H1 (cell line): ENCODE measurements around the gene RHEB. TPM values are rescaled to one million over a fixed set of nuclear protein-coding genes. Genes with fewer than 3 reads are reported as not detected.

ENCODE experiments used
- ASH2L ChIP-seq: fragments of 200-600, 300-600 bp; sonication (generic); IDR thresholded peaks from one replicate; pipeline ENCODE4 v1.7.1; 2017; ENCODE audit warnings: low read length
- BRCA1 ChIP-seq: IDR thresholded peaks from 2 replicates; pipeline ENCODE4 v1.6.1; 2012; ENCODE audit warnings: low read depth, low read length, improper control_type of control experiment
- CBX5 ChIP-seq: fragments of 300-800, 300-1000 bp; sonication (generic); IDR thresholded peaks from 2 replicates; pipeline ENCODE4 v1.7.1; 2016; ENCODE audit warnings: antibody characterized with exemption, low read length, low read depth
- CBX8 ChIP-seq: fragments of 300-800, 300-1000 bp; sonication (generic); IDR thresholded peaks from 2 replicates; pipeline ENCODE4 v1.7.1; 2016; ENCODE audit warnings: low read depth, low read length, borderline replicate concordance
- CTBP2 ChIP-seq: IDR thresholded peaks from 2 replicates; pipeline ENCODE4 v1.7.0; 2011; ENCODE audit warnings: borderline replicate concordance, mild to moderate bottlenecking, moderate library complexity, mixed read lengths, low read length; ENCODE audit not compliant: insufficient read depth, insufficient read length
- EP300 ChIP-seq, 2 experiments: IDR thresholded peaks; 1 replicate in 1 of 2; 2 replicates in 1 of 2; pipeline ENCODE4 v1.6.1; 2011 to 2012; ENCODE audit warnings: low read depth in 2 of 2, low read length in 2 of 2, mild to moderate bottlenecking in 2 of 2, borderline replicate concordance in 1 of 2, inconsistent platforms in 1 of 2, moderate library complexity in 1 of 2
- HDAC2 ChIP-seq, 2 experiments: fragments of 300-600 bp in 1 of 2; sonication (generic) in 1 of 2; IDR thresholded peaks; 2 replicates each; pipeline ENCODE4 v1.6.1; 2011 to 2012; ENCODE audit warnings: low read depth in 2 of 2, low read length in 2 of 2, mild to moderate bottlenecking in 2 of 2, moderate library complexity in 2 of 2, borderline replicate concordance in 1 of 2, inconsistent platforms in 1 of 2
- JUN ChIP-seq: IDR thresholded peaks from 2 replicates; pipeline ENCODE4 v1.6.1; 2011; ENCODE audit warnings: low read depth, mild to moderate bottlenecking, improper control_type of control experiment, low read length
- KDM1A ChIP-seq: fragments of 200-600, 300-600 bp; sonication (generic); IDR thresholded peaks from 2 replicates; pipeline ENCODE4 v1.7.1; 2016; ENCODE audit warnings: mild to moderate bottlenecking, low read length, borderline replicate concordance
- PHF8 ChIP-seq: fragments of 200-600 bp; sonication (generic); conservative IDR thresholded peaks from 2 replicates; pipeline ENCODE4 v1.7.1; 2012; ENCODE audit warnings: low read depth, mild to moderate bottlenecking, inconsistent platforms, low read length, moderate library complexity
- POLR2AphosphoS5 ChIP-seq: IDR thresholded peaks from 2 replicates; pipeline ENCODE4 v1.6.1; 2011; ENCODE audit warnings: low read depth, low read length
- POU5F1 ChIP-seq: IDR thresholded peaks from 2 replicates; pipeline ENCODE4 v1.6.1; 2011; ENCODE audit warnings: low read depth, mild to moderate bottlenecking, low read length, moderate library complexity
- RAD21 ChIP-seq, 2 experiments: IDR thresholded peaks in 1 of 2; conservative IDR thresholded peaks in 1 of 2; 2 replicates each; pipeline ENCODE4 v1.6.1; 2011; ENCODE audit warnings: low read depth in 2 of 2, low read length in 2 of 2, improper control_type of control experiment in 1 of 2, inconsistent platforms in 1 of 2, mild to moderate bottlenecking in 1 of 2, moderate library complexity in 1 of 2
- SIRT6 ChIP-seq: IDR thresholded peaks from one replicate; pipeline ENCODE4 v1.7.1; 2012; ENCODE audit warnings: low read length, inconsistent platforms
- SIX5 ChIP-seq: IDR thresholded peaks from 2 replicates; pipeline ENCODE4 v1.6.1; 2011; ENCODE audit warnings: mild to moderate bottlenecking, low read depth, low read length
- SP1 ChIP-seq: IDR thresholded peaks from 2 replicates; pipeline ENCODE4 v1.6.1; 2011; ENCODE audit warnings: low read depth, low read length
- SP2 ChIP-seq: IDR thresholded peaks from 2 replicates; pipeline ENCODE4 v1.6.1; 2012; ENCODE audit warnings: mild to moderate bottlenecking, low read length, inconsistent platforms
- SP4 ChIP-seq: IDR thresholded peaks from 2 replicates; pipeline ENCODE4 v1.6.1; 2012; ENCODE audit warnings: low read length, inconsistent platforms
- SRF ChIP-seq: IDR thresholded peaks from 2 replicates; pipeline ENCODE4 v1.6.1; 2011; ENCODE audit warnings: mild to moderate bottlenecking, low read depth, low read length, moderate library complexity
- SUZ12 ChIP-seq: fragments of 200-600 bp; sonication (generic); IDR thresholded peaks from 2 replicates; pipeline ENCODE4 v1.6.1; 2012; ENCODE audit warnings: mild to moderate bottlenecking, inconsistent platforms, low read length, moderate library complexity, mixed read lengths
- TAF1 ChIP-seq: IDR thresholded peaks from 2 replicates; pipeline ENCODE4 v1.6.1; 2011; ENCODE audit warnings: mild to moderate bottlenecking, low read depth, low read length
- TBP ChIP-seq: IDR thresholded peaks from 2 replicates; pipeline ENCODE4 v1.6.1; 2011; ENCODE audit warnings: low read depth, low read length, improper control_type of control experiment
- TCF12 ChIP-seq: IDR thresholded peaks from 2 replicates; pipeline ENCODE4 v1.6.1; 2011; ENCODE audit warnings: low read depth, mild to moderate bottlenecking, low read length
- TEAD4 ChIP-seq: IDR thresholded peaks from 2 replicates; pipeline ENCODE4 v1.6.1; 2012; ENCODE audit warnings: low read depth, low read length, inconsistent platforms, mixed read lengths
- polyA plus RNA-seq, 7 experiments: library from polyadenylated mRNA; depleted of rRNA in 3 of 7; stranded (reverse) in 5 of 7; unstranded in 2 of 7; fragments of >200 nt in 5 of 7; fragments of 200-250 nt in 2 of 7; gene quantifications; 1 replicate in 5 of 7; 2 replicates in 1 of 7; 4 replicates in 1 of 7; pipeline versions ENCODE4 v1.2.1 to v1.2.3, GENCODE V29; 2011 to 2013; ENCODE audit warnings: missing spikeins in 2 of 7, mixed read lengths in 2 of 7
- total RNA-seq: library from RNA; stranded (reverse); fragmentation: NEBNext Ultra II Directional; extraction: Animal tissue kit (Norgen Biotek cat#: 25700); gene quantifications from 2 replicates; pipeline ENCODE4 v1.2.1, GENCODE V29; 2021

RHEB gene
- total and polyA plus RNA-seq, 2 of the 8 experiments (the other 6 are each of a cell fraction or from before 2014, with no cell fraction given): 60.8 to 132 TPM

GRCh38 chr7:151520419-151521261, 945 bp upstream of the RHEB start (continued):
- no peak for TF ChIP-seq CTBP2
- TF ChIP-seq JUN: no peak
- peak; percentile 51; the same call in 1 of the 2 replicates for TF ChIP-seq PHF8
- no peak for TF ChIP-seq SRF
- TF ChIP-seq POLR2AphosphoS5: no peak
- TF ChIP-seq CBX5: no peak
- no peak for TF ChIP-seq SP2
- no peak for TF ChIP-seq CBX8
- no peak for TF ChIP-seq SP1
- no peak for TF ChIP-seq TEAD4
- peak; percentile 28; the same call in 1 of the 2 replicates for TF ChIP-seq TAF1
- TF ChIP-seq SUZ12: no peak
- TF ChIP-seq KDM1A: no peak
- no peak for TF ChIP-seq SIRT6
- no peak for TF ChIP-seq POU5F1
- TF ChIP-seq RAD21 (IDR thresholded peaks at IDR 0.05 in 1 of 2, conservative IDR thresholded peaks at IDR 0.05 in 1 of 2; ENCODE audit: low read depth in 2 of 2, low read length in 2 of 2): 0 out of 4 replicates have a peak, but pooled peaks of 1 of the 2 experiments have one; percentile 1
- TF ChIP-seq TBP: no peak
- TF ChIP-seq BRCA1: no peak
- TF ChIP-seq EP300 (IDR thresholded peaks at IDR 0.05; ENCODE audit: borderline replicate concordance in 1 of 2, low read depth in 2 of 2, low read length in 2 of 2): no peak
- no peak for TF ChIP-seq SP4
- no peak for TF ChIP-seq SIX5
- no peak for TF ChIP-seq ASH2L
- TF ChIP-seq HDAC2 (IDR thresholded peaks at IDR 0.05; ENCODE audit: borderline replicate concordance in 1 of 2, low read depth in 2 of 2, low read length in 2 of 2): no peak; a peak in 1 of 4 replicates
- no peak for TF ChIP-seq TCF12
